ENCODE results near the gene TRIM39.
"Not testable (repeated sequence)": the region's sequence is repeated elsewhere in the genome, so short reads cannot be mapped to it uniquely, and the experiment has no call there.

The TRIM39 gene

DNA sequence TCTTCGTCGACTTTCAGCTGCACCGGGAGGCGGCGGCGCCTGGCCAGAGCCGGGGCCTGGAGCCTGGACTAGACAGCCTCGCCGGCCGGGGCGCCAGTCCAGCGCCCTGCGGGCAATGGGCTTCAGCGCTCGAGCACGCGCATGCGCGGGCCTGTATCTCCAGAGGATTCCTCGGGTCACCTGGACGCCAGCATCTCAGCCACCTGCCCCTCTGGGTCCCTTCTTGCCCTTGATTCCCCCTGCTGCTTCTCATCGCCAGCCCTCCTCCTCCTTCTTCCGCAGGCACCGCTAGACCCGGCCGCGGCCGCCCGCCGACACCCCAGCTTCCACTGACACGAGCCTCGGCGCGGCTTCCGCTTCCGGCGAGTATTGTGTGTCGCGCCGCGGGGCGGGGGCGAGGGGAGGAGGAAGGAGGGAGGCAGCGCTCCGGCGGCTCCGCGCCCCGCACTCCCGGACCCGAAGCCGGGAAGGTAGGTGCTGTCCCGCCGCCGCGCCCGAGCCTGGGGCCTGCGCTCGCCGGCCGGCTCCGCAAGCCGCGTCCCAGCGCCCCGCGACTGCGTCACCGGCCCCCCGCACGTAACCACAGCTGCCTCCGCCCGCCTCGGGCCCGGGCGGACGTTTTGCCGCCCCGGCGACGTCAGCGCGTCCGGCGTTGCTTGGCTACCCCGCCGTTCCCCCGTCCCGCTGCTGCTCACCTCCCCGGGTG, at the start of gene TRIM39:
Gene TRIM39, plus strand, starts transcription at position 402 of the 706 bp plus-strand sequence. CDS start 2,391 bp downstream, outside the sequence.
- DNase-seq (ENCODE audit: low read depth) = peak; percentile 86

DNA sequence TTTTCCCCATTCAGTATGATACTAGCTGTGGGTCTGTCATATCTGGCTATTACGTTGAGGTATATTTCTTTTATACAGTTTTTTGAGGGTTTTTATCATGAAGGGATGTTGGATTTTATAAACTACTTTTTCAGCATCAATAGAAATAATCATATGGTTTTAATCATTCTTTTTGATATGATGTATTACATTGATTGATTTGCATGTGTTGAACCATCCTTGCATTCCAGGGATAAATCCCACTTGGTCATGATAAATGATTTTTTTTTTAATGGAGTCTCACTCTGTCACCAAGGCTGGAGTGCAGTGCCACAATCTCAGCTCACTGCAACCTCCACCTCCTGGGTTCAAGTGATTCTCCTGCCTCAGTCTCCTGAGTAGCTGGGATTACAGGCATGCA, 45.7 kb upstream of the TRIM39 start:
- DNase-seq (ENCODE audit: low read depth) = not testable (repeated sequence)

DNA sequence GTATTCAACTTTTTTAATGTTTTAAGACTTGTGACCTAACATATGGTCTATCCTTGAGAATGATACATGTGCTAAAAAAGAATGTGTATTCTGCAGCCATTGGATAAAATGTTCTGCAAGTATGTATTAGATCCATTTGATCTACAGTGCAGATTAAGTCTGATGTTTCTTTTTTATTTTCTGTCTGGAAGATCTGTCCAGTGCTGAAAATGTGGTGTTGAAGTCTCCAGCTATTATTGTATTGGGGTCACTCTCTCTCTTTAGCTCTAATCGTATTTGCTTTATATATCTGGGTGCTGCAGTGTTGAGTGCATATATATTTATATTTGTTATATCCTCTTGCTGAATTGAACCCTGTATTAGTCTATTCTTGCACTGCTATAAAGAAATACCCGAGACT, 44.2 kb upstream of the TRIM39 start:
- DNase-seq (ENCODE audit: low read depth) = no peak

DNA sequence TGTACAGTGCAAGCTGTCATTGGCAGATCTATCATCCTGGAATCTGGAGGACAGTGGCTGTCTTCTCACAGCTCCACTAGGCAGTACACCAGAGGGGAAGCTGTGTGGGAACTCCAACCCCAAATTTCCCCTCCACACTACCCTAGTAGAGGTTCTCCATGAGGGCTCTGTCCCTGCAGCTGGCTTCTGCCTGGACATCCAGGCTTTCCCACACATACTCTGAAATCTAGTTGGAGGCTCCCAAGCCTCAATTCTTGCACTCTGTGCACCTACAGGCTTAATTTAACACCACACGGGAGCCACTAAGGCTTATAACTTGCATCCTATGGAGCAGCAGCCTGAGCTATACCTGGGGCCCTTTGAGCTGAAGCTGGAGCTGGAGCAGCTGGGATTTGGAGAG, 43.0 kb upstream of the TRIM39 start:
- DNase-seq (ENCODE audit: low read depth) = no peak

DNA sequence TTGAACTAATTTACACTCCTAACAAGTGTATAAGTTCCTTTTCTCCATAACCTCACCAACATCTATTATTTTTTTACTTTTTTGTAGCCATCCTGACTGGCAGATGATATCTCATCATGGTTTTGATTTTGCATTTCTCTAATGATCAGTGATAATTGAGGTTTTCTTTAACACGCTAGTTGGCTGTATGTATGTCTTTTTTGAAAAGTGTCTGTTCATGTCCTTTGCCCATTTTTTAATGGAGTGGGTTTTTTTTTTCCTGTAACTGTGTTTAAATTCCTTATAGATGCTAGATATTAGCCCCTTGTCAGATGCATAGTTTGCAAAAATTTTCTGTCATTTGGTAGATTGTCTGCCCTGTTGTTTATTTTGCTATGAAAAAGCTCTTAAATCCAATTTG, 39.6 kb upstream of the TRIM39 start:
- no peak for DNase-seq (ENCODE audit: low read depth)

DNA sequence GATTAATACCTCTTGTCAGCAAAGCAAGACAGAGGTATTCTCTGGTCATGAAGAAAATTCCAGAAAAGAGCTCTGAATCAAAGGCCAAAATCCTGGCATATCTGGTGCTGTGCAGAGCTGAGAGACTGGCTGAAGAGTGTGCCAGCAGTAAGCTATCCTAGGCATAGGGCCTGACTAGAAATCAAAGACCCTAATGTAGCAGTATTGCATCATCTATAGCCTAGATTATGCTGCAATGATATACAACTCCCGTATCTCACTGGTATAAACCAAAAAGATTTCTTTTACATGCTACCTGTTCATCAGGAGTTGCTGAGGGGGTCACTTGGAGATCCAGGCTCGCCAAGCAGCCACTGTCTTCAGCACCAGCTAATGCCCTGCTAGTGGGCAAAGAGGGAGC, 30.9 kb upstream of the TRIM39 start:
- no peak for DNase-seq (ENCODE audit: low read depth)

DNA sequence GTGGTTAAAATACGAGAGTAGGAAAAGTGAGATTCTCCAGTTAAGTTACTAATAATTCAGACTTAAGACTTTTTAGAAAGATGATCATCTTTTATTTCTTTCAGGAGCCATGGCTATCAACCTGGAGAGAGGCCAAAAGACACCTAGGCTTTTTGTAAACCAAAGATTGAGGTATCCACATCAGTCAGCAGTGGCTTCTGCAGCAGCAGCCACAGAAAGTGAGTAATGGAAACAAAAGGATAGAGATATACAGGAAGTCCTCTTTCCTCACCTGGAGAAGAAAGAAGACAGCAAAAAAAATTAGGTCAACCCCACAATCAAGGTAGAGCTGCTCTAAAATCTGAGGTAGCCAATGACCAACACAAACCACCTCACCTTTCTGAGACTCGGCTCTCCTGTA, 22.7 kb upstream of the TRIM39 start:
- DNase-seq (ENCODE audit: low read depth) = no peak

DNA sequence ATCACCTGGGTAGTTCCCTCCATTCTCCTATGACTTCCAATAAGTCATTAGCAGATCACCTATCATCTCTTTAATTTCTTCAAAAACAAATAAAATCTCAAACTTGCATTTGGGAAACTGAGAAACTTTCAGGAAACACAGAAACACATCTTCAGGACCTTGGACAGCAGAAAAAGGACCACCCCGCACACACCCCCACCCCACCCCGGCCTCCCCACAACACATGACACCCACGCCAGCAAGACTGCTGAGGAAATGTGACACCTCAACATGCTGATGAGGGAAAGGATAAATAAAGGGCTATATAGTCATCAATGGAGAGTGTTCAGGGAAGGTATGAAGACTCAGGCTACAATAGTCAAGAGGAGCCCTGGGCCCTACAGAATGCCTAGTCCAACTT, 15.6 kb upstream of the TRIM39 start:
- no peak for DNase-seq (ENCODE audit: low read depth)

DNA sequence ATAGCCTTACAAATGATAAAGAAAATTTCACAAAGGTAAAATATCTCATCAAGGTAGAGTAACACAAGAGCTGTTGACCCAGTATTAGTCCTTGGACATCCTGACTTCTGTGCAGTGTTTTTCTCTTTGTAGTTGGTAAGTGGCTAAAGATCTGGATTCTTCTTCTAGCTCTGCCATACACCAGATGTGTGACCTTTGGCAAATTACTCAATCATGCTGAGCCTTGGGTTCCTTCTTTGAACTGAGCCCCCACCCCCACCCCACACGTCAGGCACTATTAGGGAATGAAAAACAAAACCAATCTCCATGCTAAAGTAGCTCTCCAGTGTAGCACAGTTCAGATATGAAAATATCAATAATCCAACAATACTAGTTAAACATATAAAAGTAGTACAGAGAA, 15.1 kb upstream of the TRIM39 start:
- DNase-seq (ENCODE audit: low read depth) = no peak

DNA sequence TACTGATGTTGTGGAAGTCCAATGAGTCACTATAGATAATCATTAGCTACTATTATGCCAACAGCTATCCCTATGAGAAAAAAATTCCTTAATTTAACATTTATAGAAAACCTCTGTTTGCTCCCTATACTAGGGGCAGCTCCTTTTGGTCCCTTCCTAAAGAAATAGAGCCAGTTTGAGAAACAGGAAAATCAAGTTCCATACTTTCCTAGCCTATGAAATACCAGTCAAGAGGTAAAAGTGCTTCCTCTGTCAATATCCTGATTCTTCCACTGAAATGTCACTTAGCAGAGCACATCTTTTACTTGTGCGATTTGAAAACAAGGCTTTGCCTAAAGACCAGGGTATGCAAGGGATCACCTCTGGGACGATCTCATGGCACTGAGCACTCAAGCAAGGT, 14.5 kb upstream of the TRIM39 start:
- no peak for DNase-seq (ENCODE audit: low read depth)

DNA sequence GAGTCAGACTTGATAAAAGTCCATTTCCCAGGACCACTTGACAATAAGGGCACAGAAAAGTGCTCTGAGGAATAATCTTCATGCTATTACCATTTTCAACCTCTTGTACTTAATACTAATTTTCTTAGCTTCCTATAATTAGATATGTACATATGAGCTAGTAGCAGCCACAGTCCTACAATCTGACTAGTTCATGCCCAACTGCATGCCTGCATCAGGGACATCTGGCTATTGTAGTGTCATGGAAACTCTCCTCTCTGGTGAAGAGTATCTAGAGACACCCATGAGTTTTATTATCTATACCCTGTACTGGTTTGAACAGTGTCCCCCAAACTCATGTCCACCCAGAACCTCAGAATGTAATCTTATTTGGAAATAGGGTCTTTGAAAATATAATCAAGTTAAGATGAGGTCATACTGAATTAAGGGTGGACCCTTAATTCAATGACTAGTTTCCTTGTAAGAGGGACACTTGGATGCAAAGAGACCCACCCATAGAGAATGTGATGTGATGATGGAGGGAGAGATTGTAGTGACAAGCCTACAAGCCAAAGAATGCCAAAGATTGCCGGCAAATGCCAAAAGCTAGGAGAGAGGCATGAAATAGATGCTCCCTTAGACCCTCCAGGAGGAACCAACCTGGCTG, 13.9 kb upstream of the TRIM39 start:
- no peak for DNase-seq (ENCODE audit: low read depth)

DNA sequence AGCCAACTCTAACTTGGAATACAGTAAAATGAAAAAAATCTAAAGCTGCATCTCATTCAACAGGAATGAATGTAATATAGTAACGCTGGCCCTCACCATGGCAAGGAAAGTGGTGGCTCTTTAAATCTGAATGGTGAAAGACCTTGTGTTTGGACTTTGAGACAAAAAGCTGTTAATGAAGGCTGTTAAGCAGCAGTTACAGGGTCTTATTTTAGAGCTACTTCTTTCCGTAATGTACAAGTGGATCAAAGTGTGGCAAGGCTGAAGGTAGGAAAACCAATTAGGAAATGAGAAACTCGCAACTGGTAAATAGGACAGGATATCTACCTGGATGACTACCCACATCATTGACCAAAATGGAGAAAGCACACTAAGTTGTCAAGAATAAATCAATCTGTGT, 11.6 kb upstream of the TRIM39 start:
- no peak for DNase-seq (ENCODE audit: low read depth)

DNA sequence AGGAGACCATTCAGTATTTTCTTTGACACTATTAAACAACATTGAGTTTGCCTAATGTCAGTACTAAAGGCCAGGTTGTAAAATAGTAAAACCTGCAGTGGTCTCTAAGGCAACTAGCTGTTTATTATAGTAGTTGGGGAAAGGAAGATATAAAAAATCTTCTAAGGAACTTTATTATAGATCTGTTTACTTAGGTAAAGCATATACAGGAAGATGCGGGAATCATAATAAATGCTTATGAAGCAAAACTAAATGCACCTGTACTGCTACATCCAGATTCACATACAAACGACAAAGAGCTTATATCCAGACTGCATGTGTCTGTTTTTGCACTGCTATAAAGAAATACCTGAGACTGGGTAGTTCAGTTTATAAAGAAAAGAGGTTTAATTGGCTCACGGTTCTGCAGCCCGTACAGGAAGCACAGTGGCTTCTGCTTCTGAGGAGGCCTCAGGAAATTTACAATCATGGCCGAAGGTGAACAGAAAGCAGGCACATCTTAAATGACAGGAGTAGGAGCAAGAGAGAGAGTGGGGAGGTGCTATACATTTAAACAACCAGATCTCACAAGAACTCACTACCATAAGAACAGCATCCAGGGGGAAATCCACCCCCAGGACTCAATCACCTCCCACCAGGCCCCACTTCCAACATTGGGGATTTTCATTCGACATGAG, 8.7 kb upstream of the TRIM39 start:
- no peak for DNase-seq (ENCODE audit: low read depth)

DNA sequence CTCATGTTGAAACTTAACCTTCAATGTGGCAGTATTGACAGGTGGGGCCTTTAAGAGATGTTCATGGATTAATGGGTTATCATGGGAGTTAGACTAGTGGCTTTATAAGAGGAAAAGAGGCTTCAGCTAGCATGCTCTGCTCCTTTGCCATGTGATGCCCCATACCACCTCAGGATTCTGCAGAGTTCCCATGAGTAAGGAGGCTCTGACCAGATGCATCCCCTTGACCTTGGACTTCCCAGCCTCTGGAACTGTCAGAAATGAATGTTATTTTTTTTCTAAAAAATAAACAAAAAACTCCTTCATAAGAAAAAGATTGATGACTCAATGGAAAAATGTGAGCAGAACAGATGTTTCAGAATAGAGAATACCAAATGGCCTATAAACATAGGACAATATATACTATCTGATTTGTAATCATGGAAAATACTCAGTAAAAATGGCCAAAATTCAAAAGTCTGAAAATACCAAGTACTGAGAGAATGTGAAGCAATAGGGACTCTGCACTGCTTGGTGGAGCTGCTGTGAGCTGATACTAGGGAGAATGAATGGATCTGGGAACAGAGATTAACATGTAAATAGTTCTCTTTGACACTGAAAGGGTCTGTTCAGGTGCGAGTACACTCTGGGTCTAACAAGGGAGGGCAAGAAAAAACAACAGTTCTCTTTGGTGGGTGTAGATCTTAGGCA, 7.4 kb upstream of the TRIM39 start:
- peak; percentile 33 for DNase-seq (ENCODE audit: low read depth)

DNA sequence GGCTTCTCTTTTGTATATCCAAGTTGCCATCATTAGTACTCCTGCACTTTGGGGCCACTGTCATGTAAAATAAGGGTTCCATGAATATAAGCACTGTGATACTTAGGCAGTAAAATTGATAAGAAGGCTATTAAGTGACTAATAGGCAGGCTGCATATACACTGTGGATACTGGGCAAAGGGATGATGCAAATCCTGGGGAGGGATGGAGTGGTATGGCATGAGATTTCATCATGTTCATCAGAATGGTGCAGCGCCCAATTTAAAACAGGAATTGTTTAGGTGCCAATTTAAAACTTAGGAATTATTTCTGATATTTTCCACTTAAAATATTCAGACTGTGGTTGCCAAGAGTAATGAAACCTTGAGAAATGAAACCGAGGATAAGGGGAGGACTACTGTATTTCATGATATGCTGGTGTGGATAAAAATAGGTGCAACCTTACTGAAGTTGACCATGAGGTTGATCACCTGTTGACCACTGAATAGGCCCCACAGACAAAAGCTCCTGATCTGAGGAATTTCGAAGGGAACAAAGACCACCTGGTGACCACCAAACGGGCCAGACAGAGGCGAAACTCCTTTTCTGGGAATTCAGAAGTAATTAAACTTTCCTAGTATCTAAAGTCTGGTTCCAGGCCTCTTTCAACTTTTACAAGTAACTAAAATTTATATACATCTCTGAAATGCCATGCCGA, 4.9 kb upstream of the TRIM39 start:
- DNase-seq (ENCODE audit: low read depth) = peak; percentile 24

DNA sequence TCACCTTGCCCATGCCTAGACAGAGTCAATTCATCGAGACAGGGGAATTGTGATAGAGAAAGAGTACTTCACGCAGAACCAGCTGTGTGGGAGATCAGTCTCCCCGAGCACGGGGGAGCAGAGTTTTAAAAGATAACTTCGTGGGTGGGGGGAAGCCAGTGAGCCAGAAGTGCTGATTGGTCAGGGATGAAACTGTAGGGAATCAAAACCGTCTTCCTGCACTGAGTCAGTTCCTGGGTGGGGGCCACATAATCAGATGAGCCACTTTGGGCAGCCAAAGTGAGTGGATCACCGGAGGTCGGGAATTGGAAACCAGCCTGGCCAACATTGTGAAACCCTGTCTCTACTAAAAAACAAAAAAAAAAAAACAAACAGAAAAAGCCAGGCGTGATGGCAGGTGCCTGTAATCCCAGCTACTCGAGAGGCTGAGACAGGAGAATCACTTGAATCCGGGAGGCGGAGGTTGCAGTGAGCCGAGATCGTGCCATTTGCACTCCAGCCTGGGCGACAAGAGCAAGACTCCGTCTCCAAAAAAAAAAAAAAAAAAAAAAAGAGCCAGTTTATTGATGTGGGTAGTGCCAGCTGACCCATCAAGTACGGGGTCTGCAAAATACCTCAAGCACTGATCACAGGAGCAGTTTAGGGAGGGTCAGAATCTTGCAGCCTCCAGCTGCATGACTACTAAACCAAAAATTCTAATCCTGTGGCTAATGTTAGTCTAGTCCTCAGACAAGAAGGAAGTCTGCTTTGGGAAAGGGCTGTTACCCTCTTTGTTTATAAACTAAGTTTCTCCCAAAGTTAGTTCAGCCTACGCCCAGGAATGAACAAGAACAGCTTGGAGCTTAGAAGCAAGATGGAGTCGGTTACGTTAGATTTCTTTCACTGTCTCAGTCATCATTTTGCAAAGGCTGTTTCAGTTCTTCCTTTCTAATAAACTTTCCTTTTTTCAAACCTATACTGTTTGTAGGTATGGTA, 3.9 kb upstream of the TRIM39 start:
- peak; percentile 92 for DNase-seq (ENCODE audit: low read depth)

DNA sequence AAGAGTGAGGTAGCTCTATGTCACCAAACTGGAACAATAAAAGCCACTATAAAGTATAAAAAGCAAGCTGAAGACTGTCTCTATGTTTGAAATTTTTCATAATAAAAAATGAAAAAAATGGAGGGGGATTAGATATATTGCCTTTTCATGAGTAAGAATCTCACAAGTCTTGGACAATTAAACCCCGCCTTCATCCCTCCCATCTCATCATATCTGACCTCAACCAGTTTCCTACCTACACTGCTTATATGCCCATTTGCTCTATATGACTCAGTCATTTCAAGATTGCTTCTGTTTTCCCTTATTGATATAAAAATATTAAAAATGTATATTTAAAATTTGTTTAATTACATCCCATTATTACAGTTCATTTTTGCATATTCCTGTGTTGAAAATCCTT, 2.9 kb upstream of the TRIM39 start:
- peak; percentile 77 for DNase-seq (ENCODE audit: low read depth)

DNA sequence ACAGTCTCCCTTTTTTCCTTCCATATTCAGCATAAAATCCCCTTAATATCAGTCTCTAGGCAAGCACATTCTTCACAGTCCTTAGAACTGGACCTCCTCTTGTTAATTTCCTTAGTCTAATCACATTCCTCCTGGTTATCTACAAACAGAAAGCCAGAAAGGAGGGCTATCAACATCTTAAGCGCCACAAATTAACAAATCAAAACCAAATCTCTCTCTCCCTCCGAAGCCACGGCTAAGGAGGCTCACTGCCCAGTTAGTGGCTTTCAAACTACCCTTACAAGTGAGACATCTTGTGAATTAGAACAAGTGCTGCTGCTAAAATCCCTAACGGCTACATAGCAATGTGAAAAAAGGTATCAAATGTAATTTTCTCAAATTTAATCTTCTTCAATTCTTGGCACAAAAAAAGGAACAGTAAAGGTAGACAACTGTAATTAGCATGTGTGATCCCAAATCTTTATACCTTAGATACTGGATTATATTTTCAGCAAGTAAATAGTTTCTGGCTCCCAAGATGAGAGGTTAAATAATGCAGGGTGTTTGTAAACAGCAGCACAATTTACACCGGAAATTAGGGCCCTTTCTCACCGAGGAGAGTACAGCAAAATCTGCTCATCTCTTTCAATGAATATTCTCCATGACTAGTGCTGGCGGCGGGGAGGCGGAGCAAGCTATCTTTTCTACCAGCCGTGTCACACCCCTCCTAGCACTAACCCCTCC, 1.4 kb upstream of the TRIM39 start:
- DNase-seq (ENCODE audit: low read depth) = peak; percentile 86

DNA sequence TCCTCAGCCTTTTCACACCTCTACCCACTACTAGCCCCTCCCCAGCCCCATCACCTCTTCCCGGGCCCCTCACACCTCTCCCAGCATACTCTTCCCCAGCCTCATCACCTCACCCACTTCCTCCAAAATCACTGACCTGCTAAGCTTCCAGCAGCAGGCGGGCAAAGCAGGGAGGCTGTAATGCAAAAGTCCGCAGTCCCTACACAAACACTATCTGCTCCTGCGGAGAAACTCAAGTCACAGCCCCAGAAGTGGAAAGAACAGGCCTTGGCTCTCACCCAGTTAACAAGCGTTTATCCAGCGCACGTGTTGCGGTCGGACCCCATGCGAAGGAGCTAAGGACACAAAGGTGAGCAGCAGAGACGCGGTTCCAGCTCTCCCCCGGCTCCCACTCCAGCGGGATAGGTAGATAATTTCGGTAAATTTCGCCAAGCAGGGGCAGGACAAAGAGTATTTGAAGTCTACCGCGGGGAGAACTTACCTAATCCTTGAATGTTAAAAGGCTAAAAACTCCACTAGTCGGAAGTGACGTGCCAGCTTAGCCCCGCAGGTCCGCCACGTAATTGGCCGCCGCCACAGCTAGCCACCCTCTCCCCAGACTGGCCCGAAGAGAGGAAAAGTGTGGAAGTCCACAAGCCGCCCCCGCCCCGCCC, 728 bp upstream of the TRIM39 start:
- DNase-seq (ENCODE audit: low read depth) = peak; percentile 88

Measured in ELR (cell line).